ENCODE measurements around the gene DYRK1A. TPM values are rescaled to one million over a fixed set of nuclear protein-coding genes. Genes with fewer than 3 reads are reported as not detected.

Gene DYRK1A
- total RNA-seq, 1 experiment from 2014 or later, result 49.3 TPM

GRCh38 chr21:37568415-37568814, 201.8 kb downstream of the DYRK1A start:
- Histone ChIP-seq H3K4me2 (ENCODE audit: low read length) (no peak overlapping the region), H3K9me2 (ENCODE audit: insufficient read depth) (no peaks in the 10 kb centered on the region), H3K9ac (ENCODE audit: low read length) (no peak overlapping the region), H3K4me1 (ENCODE audit: control insufficient read depth in 1 of 2, insufficient read depth in 2 of 2, low read length in 2 of 2) (peaks cover 15 to 25% of the 10 kb centered on the region in 2 experiments), H2AFZ (ENCODE audit: low read depth, low read length, poor library complexity, severe bottlenecking) (no peak overlapping the region), H3K27ac (ENCODE audit: low read depth, low read length) (no peak overlapping the region), H4K20me1 (ENCODE audit: insufficient read depth) (no peaks in the 10 kb centered on the region), H3K36me3 (ENCODE audit: control insufficient read depth in 1 of 2, insufficient read depth in 2 of 2, low read length in 2 of 2) (no peaks in the 10 kb centered on the region), H3K79me2 (ENCODE audit: insufficient read depth, low read length) (no peaks in the 10 kb centered on the region), H3K27me3 (ENCODE audit: insufficient read depth, low read length) (no peaks in the 10 kb centered on the region), H3K9me3 (ENCODE audit: control insufficient read depth in 1 of 2, insufficient read depth in 1 of 2, low read depth in 1 of 2, low read length in 2 of 2) (no peaks in the 10 kb centered on the region), H3K4me3 (replicated peaks in 1 of 2; ENCODE audit: low read depth in 1 of 2, low read length in 2 of 2) (no peak overlapping the region)
- TF ChIP-seq EZH2 (IDR thresholded peaks at IDR 0.05), result no peak
- no peak for TF ChIP-seq EGR1 (IDR thresholded peaks at IDR 0.05; ENCODE audit: low read depth)
- TF ChIP-seq CBX3 (IDR thresholded peaks at IDR 0.05; ENCODE audit: low read depth), result no peak
- RAD21 ChIA-PET (ENCODE audit: low non-redundant PET in 1 of 2, low total read pairs in 2 of 2, uncharacterized antibody in 2 of 2, unreplicated experiment in 2 of 2), result no interaction called here
- no peak for DNase-seq (ENCODE audit: low read depth, low spot score)
- CTCF ChIA-PET, result no interaction called here
- intact Hi-C loops (cut with micrococcal nuclease), result no loop called here
- no TSS peak for BruUV-seq (replicated peaks)
- ATAC-seq, result no peak
- POLR2A ChIA-PET, result no interaction called here

- ATAC-seq, result no peak
- peaks cover 11 to 20% of the 10 kb centered on the region in 2 experiments for H3K4me1 ChIP-seq (ENCODE audit: control insufficient read depth in 1 of 2, insufficient read depth in 2 of 2, low read length in 2 of 2)
- no peak overlapping the region for H3K9ac ChIP-seq (ENCODE audit: low read length)
- H4K20me1 ChIP-seq (ENCODE audit: insufficient read depth), result no peaks in the 10 kb centered on the region
- H3K79me2 ChIP-seq (ENCODE audit: insufficient read depth, low read length), result no peaks in the 10 kb centered on the region
- H3K36me3 ChIP-seq (ENCODE audit: control insufficient read depth in 1 of 2, insufficient read depth in 2 of 2, low read length in 2 of 2), result no peaks in the 10 kb centered on the region
- H2AFZ ChIP-seq (ENCODE audit: low read depth, low read length, poor library complexity, severe bottlenecking), result no peak overlapping the region
- RAD21 ChIA-PET (ENCODE audit: low non-redundant PET in 1 of 2, low total read pairs in 2 of 2, uncharacterized antibody in 2 of 2, unreplicated experiment in 2 of 2), result no interaction called here
- TF ChIP-seq TCF7L2 (IDR thresholded peaks at IDR 0.05; ENCODE audit: borderline replicate concordance, extremely low read depth, insufficient read depth, insufficient read length), result no peak
- TF ChIP-seq YY1 (IDR thresholded peaks at IDR 0.05; ENCODE audit: extremely low read depth, insufficient replicate concordance, low read depth, low read length), result no peak
- no peak for TF ChIP-seq RAD21 (IDR thresholded peaks at IDR 0.05; ENCODE audit: low read depth)
- no peak for TF ChIP-seq SP1 (IDR thresholded peaks at IDR 0.05; ENCODE audit: low read depth)
- no peak for TF ChIP-seq CEBPB (IDR thresholded peaks at IDR 0.05; ENCODE audit: low read depth)
- TF ChIP-seq EGR1 (IDR thresholded peaks at IDR 0.05; ENCODE audit: low read depth), result no peak
- no peak for DNase-seq (ENCODE audit: low read depth, low spot score)
- no peak overlapping the region for H3K4me2 ChIP-seq (ENCODE audit: low read length)
- POLR2A ChIA-PET, result no interaction called here
- no TSS peak for BruUV-seq (replicated peaks)
- no peak overlapping the region for H3K27ac ChIP-seq (ENCODE audit: low read depth, low read length)
- CTCF ChIA-PET, result no interaction called here
- no peaks in the 10 kb centered on the region for H3K9me2 ChIP-seq (ENCODE audit: insufficient read depth)
- H3K9me3 ChIP-seq (ENCODE audit: control insufficient read depth in 1 of 2, insufficient read depth in 1 of 2, low read depth in 1 of 2, low read length in 2 of 2), result no peaks in the 10 kb centered on the region
- intact Hi-C loops (cut with micrococcal nuclease), result no loop called here
- H3K27me3 ChIP-seq (ENCODE audit: insufficient read depth, low read length), result no peaks in the 10 kb centered on the region
- H3K4me3 ChIP-seq (replicated peaks in 1 of 2; ENCODE audit: low read depth in 1 of 2, low read length in 2 of 2), result no peak overlapping the region
Measured at GRCh38 chr21:37568916-37569315, 202.3 kb downstream of the DYRK1A start.
